ENCODE results near the gene TTC27. TPM values are rescaled to one million over a fixed set of nuclear protein-coding genes. Genes with fewer than 3 reads are reported as not detected.
A peak's percentile ranks its signal among the peaks of the same experiment; 100 is the strongest.
"Not testable (repeated sequence)": the region's sequence is repeated elsewhere in the genome, so short reads cannot be mapped to it uniquely, and the experiment has no call there.

Gene TTC27
- total and polyA plus RNA-seq, 2 experiments from 2014 or later = 12.6 to 13.7 TPM

- no peak overlapping the region for H3K4me2 ChIP-seq (ENCODE audit: unreplicated experiment)
Observed at GRCh38 chr2:32752205-32752604, 124.4 kb downstream of the TTC27 start.

GRCh38 chr2:32752952-32753351 lies 125.1 kb downstream of the TTC27 start:
- in situ Hi-C loops (cut with MboI) = loop anchor here (25.0 kb wide), 1 partner anchor 634 kb away; no protein-coding TSS in a partner anchor
- Histone ChIP-seq H3K36me3 (ENCODE audit: low read depth) (peaks cover 4% of the 10 kb centered on the region; the same call in 1 of the 2 replicates), H3K9me3 (ENCODE audit: low read depth) (no peaks in the 10 kb centered on the region), H3K4me3 (no peak overlapping the region), H4K20me1 (ENCODE audit: insufficient read depth) (0 out of 2 replicates have a peak, but pooled peaks cover 2% of the 10 kb centered on the region), H3K27me3 (replicated peaks; ENCODE audit: insufficient read depth) (no peaks in the 10 kb centered on the region), H3K4me1 (ENCODE audit: insufficient read depth) (peaks cover 15% of the 10 kb centered on the region; the same call in 1 of the 2 replicates), H3K27ac (no peak overlapping the region), H3K79me2 (ENCODE audit: insufficient read depth) (no peaks in the 10 kb centered on the region), H2AFZ (no peak overlapping the region), H3F3A (ENCODE audit: insufficient read depth) (peaks cover 3% of the 10 kb centered on the region; the same call in 1 of the 2 replicates), H3K9me2 (ENCODE audit: insufficient read depth) (peaks cover 6% of the 10 kb centered on the region; the same call in 1 of the 2 replicates), H3K4me2 (ENCODE audit: unreplicated experiment) (no peak overlapping the region), H3K9ac (no peak overlapping the region)
- WGBS, 2 experiments (ENCODE audit: low coverage in 1 of 2, low lambda C conversion rate in 2 of 2, missing lambda C conversion rate in 2 of 2) = 99% methylated on average over 5 of the region's 5 CpGs
- DNase-seq = no peak
- TF ChIP-seq EZH2phosphoT487 (IDR thresholded peaks at IDR 0.05; ENCODE audit: insufficient read depth, low read depth) (no peak), EZH2 (IDR thresholded peaks at IDR 0.05; ENCODE audit: insufficient read depth, poor library complexity, severe bottlenecking) (no peak)

More at GRCh38 chr2:32752205-32752604, 124.4 kb downstream of the TTC27 start:
- in situ Hi-C loops (cut with MboI) = loop anchor here (25.0 kb wide), 1 partner anchor 635 kb away; no protein-coding TSS in a partner anchor
- TF ChIP-seq EZH2phosphoT487 (IDR thresholded peaks at IDR 0.05; ENCODE audit: insufficient read depth, low read depth) (no peak), EZH2 (IDR thresholded peaks at IDR 0.05; ENCODE audit: insufficient read depth, poor library complexity, severe bottlenecking) (no peak)
- peak; percentile 25 for DNase-seq
- Histone ChIP-seq H2AFZ (no peak overlapping the region), H3K27ac (no peak overlapping the region), H3K79me2 (ENCODE audit: insufficient read depth) (no peaks in the 10 kb centered on the region), H3K27me3 (replicated peaks; ENCODE audit: insufficient read depth) (no peaks in the 10 kb centered on the region), H3K9me3 (ENCODE audit: low read depth) (no peaks in the 10 kb centered on the region), H3K4me1 (ENCODE audit: insufficient read depth) (peaks cover 15% of the 10 kb centered on the region; the same call in 1 of the 2 replicates), H4K20me1 (ENCODE audit: insufficient read depth) (0 out of 2 replicates have a peak, but pooled peaks cover 2% of the 10 kb centered on the region), H3K4me3 (no peak overlapping the region), H3K9me2 (ENCODE audit: insufficient read depth) (peaks cover 6% of the 10 kb centered on the region; the same call in 1 of the 2 replicates), H3K36me3 (ENCODE audit: low read depth) (peaks cover 6% of the 10 kb centered on the region; the same call in 1 of the 2 replicates), H3K9ac (no peak overlapping the region), H3F3A (ENCODE audit: insufficient read depth) (peaks cover 3% of the 10 kb centered on the region; the same call in 1 of the 2 replicates)
- WGBS, 2 experiments (ENCODE audit: low coverage in 1 of 2, low lambda C conversion rate in 2 of 2, missing lambda C conversion rate in 2 of 2) = 25 to 37% methylated on average over 2 of the region's 2 CpGs

DNA sequence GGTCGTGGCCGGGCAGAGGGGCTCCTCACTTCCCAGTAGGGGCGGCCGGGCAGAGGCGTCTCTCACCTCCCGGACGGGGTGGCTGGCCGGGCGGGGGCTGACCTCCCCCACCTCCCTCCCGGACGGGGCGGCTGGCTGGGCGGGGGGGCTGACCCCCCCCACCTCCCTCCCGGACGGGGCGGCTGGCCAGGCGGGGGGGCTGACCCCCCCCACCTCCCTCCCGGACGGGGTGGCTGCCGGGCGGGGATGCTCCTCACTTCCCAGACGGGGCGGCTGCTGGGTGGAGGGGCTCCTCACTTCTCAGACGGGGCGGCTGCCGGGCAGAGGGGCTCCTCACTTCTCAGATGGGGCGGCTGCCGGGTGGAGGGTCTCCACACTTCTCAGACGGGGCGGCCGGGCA lies 126.8 kb downstream of the TTC27 start:
- H3K4me2 ChIP-seq (ENCODE audit: unreplicated experiment); DNase-seq; H3K4me3 ChIP-seq; H3K27ac ChIP-seq; H3K9me3 ChIP-seq (ENCODE audit: low read depth); H3K9ac ChIP-seq; H3K36me3 ChIP-seq (ENCODE audit: low read depth); H3K79me2 ChIP-seq (ENCODE audit: insufficient read depth); H2AFZ ChIP-seq; H3K27me3 ChIP-seq (replicated peaks; ENCODE audit: insufficient read depth); H4K20me1 ChIP-seq (ENCODE audit: insufficient read depth); H3F3A ChIP-seq (ENCODE audit: insufficient read depth); H3K9me2 ChIP-seq (ENCODE audit: insufficient read depth): not testable (repeated sequence)
- WGBS, 2 experiments (ENCODE audit: low coverage in 1 of 2, low lambda C conversion rate in 2 of 2, missing lambda C conversion rate in 2 of 2) = 95 to 98% methylated on average over 5 to 21 of the region's 31 CpGs
- in situ Hi-C loops (cut with MboI) = loop anchor here (25.0 kb wide), 1 partner anchor 633 kb away; no protein-coding TSS in a partner anchor
- H3K4me1 ChIP-seq (ENCODE audit: insufficient read depth) = peaks cover 15% of the 10 kb centered on the region; the same call in 1 of the 2 replicates

- 0 out of 2 replicates have a peak, but pooled peaks cover 2% of the 10 kb centered on the region for H4K20me1 ChIP-seq (ENCODE audit: insufficient read depth)
- no peak overlapping the region for H3K27ac ChIP-seq
- no peak overlapping the region for H3K9ac ChIP-seq
- H3K9me3 ChIP-seq (ENCODE audit: low read depth) = no peaks in the 10 kb centered on the region
- no peaks in the 10 kb centered on the region for H3K27me3 ChIP-seq (replicated peaks; ENCODE audit: insufficient read depth)
- no peak overlapping the region for H3K4me2 ChIP-seq (ENCODE audit: unreplicated experiment)
- no peak for TF ChIP-seq EZH2phosphoT487 (IDR thresholded peaks at IDR 0.05; ENCODE audit: insufficient read depth, low read depth)
- no peak for TF ChIP-seq EZH2 (IDR thresholded peaks at IDR 0.05; ENCODE audit: insufficient read depth, poor library complexity, severe bottlenecking)
- H3K4me3 ChIP-seq = no peak overlapping the region
- no peaks in the 10 kb centered on the region for H3K79me2 ChIP-seq (ENCODE audit: insufficient read depth)
- 97 to 100% methylated on average over 1 of the region's 1 CpG for WGBS, 2 experiments (ENCODE audit: low coverage in 1 of 2, low lambda C conversion rate in 2 of 2, missing lambda C conversion rate in 2 of 2)
- in situ Hi-C loops (cut with MboI) = loop anchor here (25.0 kb wide), 1 partner anchor 632 kb away; no protein-coding TSS in a partner anchor
- no peaks in the 10 kb centered on the region for H3K9me2 ChIP-seq (ENCODE audit: insufficient read depth)
- no peak overlapping the region for H2AFZ ChIP-seq
- DNase-seq = no peak
- peaks cover 3% of the 10 kb centered on the region; the same call in 1 of the 2 replicates for H3F3A ChIP-seq (ENCODE audit: insufficient read depth)
- H3K4me1 ChIP-seq (ENCODE audit: insufficient read depth) = peaks cover 15% of the 10 kb centered on the region; the same call in 1 of the 2 replicates
- peaks cover 7% of the 10 kb centered on the region; the same call in 1 of the 2 replicates for H3K36me3 ChIP-seq (ENCODE audit: low read depth)
Observed at GRCh38 chr2:32755666-32756065, 127.8 kb downstream of the TTC27 start.
